Testis (tissue), 3 donors: ENCODE measurements around the gene TMPRSS13. TPM values are rescaled to one million over a fixed set of nuclear protein-coding genes. Genes with fewer than 3 reads are reported as not detected.

Source experiments
- DNase-seq: peaks from one replicate; pipeline ENCODE4 v3.0.0-alpha.2; 2019
- H3K27ac ChIP-seq, 2 donors: fragments of 200-600 bp; sonication (generic); one replicate each; pipeline ENCODE4 v1.5.1; 2019
- H3K27me3 ChIP-seq: fragments of 200-600 bp; sonication (generic); one replicate; pipeline ENCODE4 v1.5.1; 2019
- H3K36me3 ChIP-seq: fragments of 200-600 bp; sonication (generic); one replicate; pipeline ENCODE4 v1.5.1; 2017; ENCODE audit warnings: low read depth; ENCODE audit errors: missing control alignments
- H3K4me1 ChIP-seq: fragments of 200-600 bp; sonication (generic); one replicate; pipeline ENCODE4 v1.5.1; 2019
- H3K4me3 ChIP-seq, 2 donors: fragments of 200-600 bp; sonication (generic); one replicate each; pipeline ENCODE4 v1.5.1; 2017 to 2019
- H3K9me3 ChIP-seq: fragments of 200-600 bp; sonication (generic); one replicate; pipeline ENCODE4 v1.5.1; 2017
- POLR2A ChIP-seq: fragments of 450-650 bp; IDR thresholded peaks from one replicate; pipeline ENCODE4 v1.6.1; 2017; ENCODE audit warnings: antibody characterized with exemption, mild to moderate bottlenecking, moderate library complexity
- WGBS, 2 donors: methylation state at CpG; one replicate each; pipeline ENCODE4 v1.1.5; 2018; 5-methylcytosine and 5-hydroxymethylcytosine counted together
- intact Hi-C: fragments of 100-400 bp; cut with DNase I; formaldehyde crosslinking; loops from one replicate; pipeline ENCODE4 v1.15.1; 2023; ENCODE audit warnings: low total_unique reads
- polyA plus RNA-seq: library from polyadenylated mRNA; stranded (reverse); fragments of 350-450 nt; fragmentation: Illumina TruSeq; extraction: RNeasy Lipid Tissue Mini Kit (QIAGEN cat#74804); gene quantifications from one replicate; pipeline ENCODE4 v1.2.3, GENCODE V29; 2014; ENCODE audit warnings: low read depth, low replicate concordance; ENCODE audit not compliant: insufficient read depth
- total RNA-seq, 2 donors: library from RNA; depleted of rRNA; stranded (reverse); fragments of >200 nt; gene quantifications; one replicate each; pipeline ENCODE4 v1.2.3, GENCODE V29; 2016
- TF ChIP-seq, protein P1 (sequence below), 3 experiments: fragments of 450-650 bp in 2 of 3; fragments of 200-600 bp in 1 of 3; sonication (generic) in 1 of 3; IDR thresholded peaks; one replicate each; pipeline ENCODE4 v1.5.1; 2016 to 2019; ENCODE audit warnings: antibody characterized with exemption in 3 of 3, mild to moderate bottlenecking in 2 of 3, moderate library complexity in 1 of 3

TMPRSS13 gene
- total and polyA plus RNA-seq, 3 donors from 2014 or later = 0.74 to 0.91 (median 0.87) TPM

GRCh38 chr11:117923773-117924172 lies 5.4 kb downstream of the TMPRSS13 start:
- H3K27ac ChIP-seq = no peak overlapping the region
- intact Hi-C loops = no loop called here
- no peaks in the 10 kb centered on the region for H3K4me1 ChIP-seq
- no peak overlapping the region for H3K4me3 ChIP-seq
- no peak for TF ChIP-seq POLR2A
- TF ChIP-seq, protein P1, sequence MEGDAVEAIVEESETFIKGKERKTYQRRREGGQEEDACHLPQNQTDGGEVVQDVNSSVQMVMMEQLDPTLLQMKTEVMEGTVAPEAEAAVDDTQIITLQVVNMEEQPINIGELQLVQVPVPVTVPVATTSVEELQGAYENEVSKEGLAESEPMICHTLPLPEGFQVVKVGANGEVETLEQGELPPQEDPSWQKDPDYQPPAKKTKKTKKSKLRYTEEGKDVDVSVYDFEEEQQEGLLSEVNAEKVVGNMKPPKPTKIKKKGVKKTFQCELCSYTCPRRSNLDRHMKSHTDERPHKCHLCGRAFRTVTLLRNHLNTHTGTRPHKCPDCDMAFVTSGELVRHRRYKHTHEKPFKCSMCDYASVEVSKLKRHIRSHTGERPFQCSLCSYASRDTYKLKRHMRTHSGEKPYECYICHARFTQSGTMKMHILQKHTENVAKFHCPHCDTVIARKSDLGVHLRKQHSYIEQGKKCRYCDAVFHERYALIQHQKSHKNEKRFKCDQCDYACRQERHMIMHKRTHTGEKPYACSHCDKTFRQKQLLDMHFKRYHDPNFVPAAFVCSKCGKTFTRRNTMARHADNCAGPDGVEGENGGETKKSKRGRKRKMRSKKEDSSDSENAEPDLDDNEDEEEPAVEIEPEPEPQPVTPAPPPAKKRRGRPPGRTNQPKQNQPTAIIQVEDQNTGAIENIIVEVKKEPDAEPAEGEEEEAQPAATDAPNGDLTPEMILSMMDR (IDR thresholded peaks at IDR 0.05) = no peak
- H3K9me3 ChIP-seq = no peaks in the 10 kb centered on the region
- no peak for DNase-seq
- no peaks in the 10 kb centered on the region for H3K36me3 ChIP-seq
- 70 to 81% methylated on average over 4 to 7 of the region's 7 CpGs for WGBS, 2 donors
- H3K27me3 ChIP-seq = no peaks in the 10 kb centered on the region

- Histone ChIP-seq H3K4me3 (no peak overlapping the region), H3K36me3 (no peaks in the 10 kb centered on the region), H3K27me3 (no peaks in the 10 kb centered on the region), H3K27ac (no peak overlapping the region), H3K9me3 (no peaks in the 10 kb centered on the region), H3K4me1 (no peaks in the 10 kb centered on the region)
- TF ChIP-seq, protein P1 (IDR thresholded peaks at IDR 0.05) = no peak
- TF ChIP-seq POLR2A = no peak
- intact Hi-C loops = no loop called here
- DNase-seq = no peak
- WGBS, 2 donors = 87 to 93% methylated on average over 3 to 4 of the region's 4 CpGs
These were observed 5.9 kb downstream of the TMPRSS13 start for GRCh38 chr11:117923275-117923674.

- no peak for DNase-seq
- Histone ChIP-seq H3K27me3 (no peaks in the 10 kb centered on the region), H3K4me1 (no peaks in the 10 kb centered on the region), H3K4me3 (no peak overlapping the region), H3K27ac (no peak overlapping the region), H3K9me3 (no peaks in the 10 kb centered on the region), H3K36me3 (no peaks in the 10 kb centered on the region)
- intact Hi-C loops = no loop called here
- WGBS, 2 donors = 97 to 100% methylated on average over 5 of the region's 5 CpGs
- no peak for TF ChIP-seq POLR2A
- TF ChIP-seq, protein P1 (IDR thresholded peaks at IDR 0.05) = no peak
These were observed 7.3 kb downstream of the TMPRSS13 start for GRCh38 chr11:117921893-117922292.

- TF ChIP-seq POLR2A = no peak
- TF ChIP-seq, protein P1 (IDR thresholded peaks at IDR 0.05) = no peak
- intact Hi-C loops = no loop called here
- Histone ChIP-seq H3K27me3 (no peaks in the 10 kb centered on the region), H3K27ac (no peak overlapping the region), H3K4me1 (no peaks in the 10 kb centered on the region), H3K9me3 (no peaks in the 10 kb centered on the region), H3K36me3 (no peaks in the 10 kb centered on the region), H3K4me3 (no peak overlapping the region)
- DNase-seq = no peak
- WGBS, 2 donors = 97 to 100% methylated on average over 2 of the region's 2 CpGs
These were observed 7.7 kb downstream of the TMPRSS13 start for GRCh38 chr11:117921456-117921855.

DNA sequence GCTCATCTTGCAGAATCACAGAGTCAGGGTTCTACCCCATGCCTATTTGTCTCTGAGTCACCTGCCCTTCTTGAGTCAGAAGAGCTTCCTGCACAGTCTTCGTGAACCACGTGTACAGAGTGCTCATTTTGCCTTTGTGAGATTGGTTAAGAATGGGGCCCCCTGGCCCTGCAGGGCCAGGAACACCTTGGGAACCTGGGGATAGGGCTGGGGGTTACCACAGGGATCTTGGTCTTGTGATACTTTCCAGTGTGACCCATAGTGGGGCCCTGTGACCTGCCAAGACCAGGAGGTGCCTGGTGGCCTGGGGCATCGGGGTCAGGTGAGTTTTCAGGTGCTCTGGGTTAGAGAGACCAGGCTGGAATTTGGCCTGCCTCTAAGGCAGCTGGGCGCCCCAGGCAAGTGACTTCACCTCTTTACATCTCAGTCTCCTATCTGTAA lies 9.4 kb downstream of the TMPRSS13 start:
- Histone ChIP-seq H3K9me3 (no peaks in the 10 kb centered on the region), H3K4me3 (no peak overlapping the region), H3K27me3 (no peaks in the 10 kb centered on the region), H3K36me3 (no peaks in the 10 kb centered on the region), H3K4me1 (no peaks in the 10 kb centered on the region), H3K27ac (no peak overlapping the region)
- intact Hi-C loops = no loop called here
- TF ChIP-seq, protein P1 (IDR thresholded peaks at IDR 0.05) = no peak
- no peak for TF ChIP-seq POLR2A
- 92 to 93% methylated on average over 4 of the region's 4 CpGs for WGBS, 2 donors
- no peak for DNase-seq
